HG03280 (cell line): ENCODE results near the gene CCDC92.
"Not testable (repeated sequence)": the region's sequence is repeated elsewhere in the genome, so short reads cannot be mapped to it uniquely, and the experiment has no call there.

Experiments used
- ATAC-seq: cut with Tn5 transposase; IDR thresholded peaks from one replicate; pipeline ENCODE4 v1.9.1; 2021; ENCODE audit warnings: mild to moderate bottlenecking, moderate library complexity; ENCODE audit not compliant: unreplicated experiment

The CCDC92 gene

DNA sequence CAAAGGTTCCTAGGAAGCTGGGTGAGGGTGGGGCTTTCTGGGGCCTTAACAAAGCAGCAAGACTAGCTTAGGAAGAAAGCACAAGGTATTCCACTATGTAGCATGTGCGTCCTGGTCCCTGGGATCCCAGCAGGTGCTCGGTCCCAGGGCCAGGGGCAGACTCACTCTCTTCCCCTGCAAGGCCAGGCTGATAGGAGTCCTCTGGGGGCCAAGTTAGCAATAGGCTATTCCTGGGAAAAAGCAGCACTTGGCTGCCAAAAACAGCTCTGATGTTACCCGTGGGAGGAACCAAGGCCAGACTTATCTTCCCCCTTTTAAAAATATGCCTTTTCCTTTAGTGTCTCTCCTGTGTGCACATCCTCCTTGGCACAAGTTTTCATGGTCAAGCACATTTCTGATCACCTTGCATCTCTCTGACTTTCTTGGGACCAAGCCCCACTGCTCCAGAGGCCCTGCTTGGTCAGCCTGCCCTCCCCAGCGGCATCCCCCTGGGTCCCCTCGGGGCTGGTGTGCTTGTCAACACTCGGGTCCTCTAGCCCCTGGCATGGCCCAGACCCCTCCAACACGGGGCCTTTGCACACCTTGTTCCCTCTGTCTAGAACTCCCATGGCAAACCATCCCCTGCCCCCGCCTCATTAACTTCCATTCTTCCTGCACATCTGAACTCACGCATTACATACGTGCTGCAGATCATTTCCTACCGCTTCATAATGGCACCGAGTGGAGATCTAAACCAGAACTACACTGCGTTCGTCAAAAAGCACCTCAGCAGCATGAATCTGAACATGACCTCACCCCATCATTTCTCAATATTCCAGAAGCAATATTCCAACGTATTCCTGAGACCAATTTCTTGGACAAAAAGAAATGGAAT is 21.9 kb downstream of the CCDC92 start:
- ATAC-seq = no peak

DNA sequence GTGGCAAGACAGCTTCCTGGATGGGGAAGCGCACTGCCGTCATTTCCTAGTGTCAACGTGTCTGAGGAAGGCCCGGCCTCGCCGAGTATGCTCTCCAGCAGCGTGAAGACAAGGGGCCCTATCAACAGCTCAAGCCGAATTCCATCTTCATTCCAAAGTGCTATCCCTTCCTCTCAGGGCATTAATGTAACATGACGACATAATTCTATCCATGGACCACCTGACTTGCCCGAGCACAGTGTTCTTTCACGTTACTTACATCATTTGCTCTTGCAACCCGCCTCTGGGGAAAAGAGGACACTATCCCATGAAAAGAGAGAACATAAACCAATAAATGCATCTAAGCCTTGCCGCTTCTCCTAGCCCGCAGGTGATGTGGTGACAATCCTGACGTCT is 22.9 kb downstream of the CCDC92 start:
- no peak for ATAC-seq

DNA sequence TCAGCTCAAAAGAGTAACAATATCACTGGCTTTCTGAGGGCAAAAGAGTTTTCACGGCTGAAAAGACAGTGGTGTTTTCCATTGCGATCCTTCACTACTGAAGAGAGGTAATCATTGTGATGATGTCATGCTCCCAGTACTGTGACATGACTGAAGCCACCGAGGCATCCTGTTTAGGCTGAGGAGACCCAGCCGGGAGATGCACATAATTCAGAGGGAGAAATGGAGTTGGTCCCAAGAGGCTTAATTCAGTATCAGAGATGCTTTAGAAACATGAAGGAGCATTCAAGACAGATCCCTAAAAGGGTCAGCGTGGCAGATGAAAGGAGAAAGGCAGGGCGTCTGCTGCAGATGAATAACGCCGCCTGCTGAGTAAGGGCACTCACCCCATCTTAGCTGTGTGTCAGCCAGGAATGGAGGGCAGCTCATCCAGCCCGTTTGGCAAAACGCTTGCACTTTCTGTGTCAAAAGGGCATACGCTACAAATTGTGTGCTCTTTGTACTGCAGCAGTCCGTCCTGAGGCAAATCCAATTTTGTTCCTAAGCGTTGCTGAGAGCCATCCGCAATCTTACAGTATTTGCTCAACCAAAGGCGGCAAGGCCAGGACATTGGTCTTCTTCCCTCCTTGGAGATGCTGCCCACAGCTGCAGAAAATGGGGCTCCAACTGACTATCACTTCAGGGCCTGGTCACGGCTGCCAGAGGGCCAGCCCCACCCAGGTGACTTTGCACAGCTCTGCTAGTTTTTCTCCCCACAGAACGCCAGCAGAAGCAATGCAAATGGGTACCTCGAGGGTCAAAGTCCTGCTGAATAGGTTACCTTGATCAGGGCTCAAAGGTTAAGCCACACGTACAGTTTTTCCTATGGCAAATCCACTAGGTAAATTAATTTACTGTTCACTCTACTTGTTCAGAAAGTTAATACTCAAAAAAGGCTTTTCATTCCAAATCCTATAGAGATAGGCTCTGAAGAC is 23.5 kb downstream of the CCDC92 start:
- ATAC-seq = no peak

DNA sequence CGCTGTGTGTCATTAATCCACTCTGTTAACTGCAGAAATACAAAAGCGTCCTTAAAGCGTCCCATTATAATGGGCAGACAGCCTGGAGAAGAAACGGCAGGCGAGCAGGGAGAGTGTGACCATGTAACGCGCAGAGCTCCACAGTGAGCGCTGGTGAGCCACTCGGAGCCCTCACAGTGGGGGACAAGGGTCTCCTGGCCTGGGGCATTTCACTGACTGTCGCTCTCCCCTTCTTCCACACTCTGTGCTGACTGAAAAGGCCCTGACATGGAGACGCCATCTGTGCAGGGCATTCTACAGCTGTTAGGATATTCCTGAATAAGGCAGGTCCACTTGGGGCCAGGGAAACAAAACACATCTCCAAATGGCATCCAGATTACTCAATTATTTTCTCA is 24.2 kb downstream of the CCDC92 start:
- ATAC-seq = no peak

DNA sequence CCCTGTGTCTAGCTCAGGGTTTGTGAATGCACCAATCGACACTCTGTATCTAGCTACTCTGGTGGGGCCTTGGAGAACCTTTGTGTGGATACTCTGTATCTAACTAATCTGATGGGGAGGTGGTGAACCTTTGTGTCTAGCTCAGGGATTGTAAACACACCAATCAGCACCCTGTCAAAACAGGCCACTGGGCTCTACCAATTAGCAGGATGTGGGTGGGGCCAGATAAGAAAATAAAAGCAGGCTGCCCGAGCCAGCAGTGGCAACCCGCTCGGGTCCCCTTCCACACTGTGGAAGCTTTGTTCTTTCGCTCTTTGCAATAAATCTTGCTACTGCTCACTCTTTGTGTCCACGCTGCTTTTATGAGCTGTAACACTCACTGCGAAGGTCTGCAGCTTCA is 25.1 kb downstream of the CCDC92 start:
- ATAC-seq = not testable (repeated sequence)

DNA sequence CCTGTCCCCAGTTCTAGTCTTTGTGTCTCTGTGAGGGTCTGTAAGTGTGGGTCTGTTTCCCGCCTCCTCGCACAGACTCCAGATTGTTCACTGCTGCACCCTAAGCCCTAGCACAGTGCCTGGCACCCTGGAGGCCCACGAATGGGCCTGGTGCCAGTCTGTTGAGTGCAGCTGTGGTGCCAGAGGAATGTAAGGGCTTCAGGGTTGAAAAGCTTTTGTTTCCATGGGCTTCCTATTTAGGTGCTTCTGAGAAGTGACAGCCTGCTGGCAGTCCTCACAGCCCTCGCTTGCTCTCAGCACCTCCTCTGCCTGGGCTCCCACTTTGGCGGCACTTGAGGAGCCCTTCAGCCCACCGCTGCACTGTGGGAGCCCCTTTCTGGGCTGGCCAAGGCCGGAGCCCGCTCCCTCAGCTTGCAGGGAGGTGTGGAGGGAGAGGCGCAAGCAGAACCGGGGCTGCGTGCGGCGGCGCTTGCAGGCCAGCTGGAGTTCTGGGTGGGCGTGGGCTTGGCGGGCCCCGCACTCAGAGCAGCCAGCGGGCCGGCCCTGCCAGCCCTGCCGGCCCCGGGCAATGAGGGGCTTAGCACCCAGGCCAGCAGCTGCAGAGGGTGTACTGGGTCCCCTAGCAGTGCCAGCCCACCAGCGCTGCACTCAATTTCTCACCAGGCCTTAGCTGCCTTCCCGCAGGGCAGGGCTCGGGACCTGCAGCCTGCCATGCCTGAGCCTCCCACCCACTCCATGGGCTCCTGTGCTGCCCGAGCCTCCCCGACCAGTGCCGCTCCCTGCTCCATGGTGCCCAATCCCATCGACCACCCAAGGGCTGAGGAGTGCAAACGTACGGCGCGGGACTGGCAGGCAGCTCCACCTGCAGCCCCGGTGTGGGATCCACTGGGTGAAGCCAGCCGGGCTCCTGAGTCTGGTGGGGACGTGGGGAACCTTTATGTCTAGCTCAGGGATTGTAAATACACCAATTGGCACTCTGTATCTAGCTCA is 25.8 kb downstream of the CCDC92 start:
- not testable (repeated sequence) for ATAC-seq

DNA sequence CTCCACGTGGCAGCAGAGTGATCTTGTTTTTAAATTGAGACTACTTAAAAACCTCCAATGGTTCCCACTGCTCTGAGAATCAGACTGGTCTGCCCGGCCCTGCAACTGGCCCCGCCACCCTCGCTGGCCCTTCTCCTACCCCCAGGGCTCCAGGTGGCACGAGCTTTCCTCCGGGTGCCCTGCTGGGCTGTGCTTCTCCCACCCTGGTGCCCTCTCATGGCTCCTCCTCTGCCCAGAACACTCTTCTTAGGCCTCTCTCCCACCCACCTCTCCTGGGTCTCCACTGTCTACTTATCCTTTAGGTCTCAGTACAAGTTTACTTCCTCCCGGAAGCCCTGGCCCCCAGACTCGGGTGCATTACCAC is 26.5 kb downstream of the CCDC92 start:
- no peak for ATAC-seq

DNA sequence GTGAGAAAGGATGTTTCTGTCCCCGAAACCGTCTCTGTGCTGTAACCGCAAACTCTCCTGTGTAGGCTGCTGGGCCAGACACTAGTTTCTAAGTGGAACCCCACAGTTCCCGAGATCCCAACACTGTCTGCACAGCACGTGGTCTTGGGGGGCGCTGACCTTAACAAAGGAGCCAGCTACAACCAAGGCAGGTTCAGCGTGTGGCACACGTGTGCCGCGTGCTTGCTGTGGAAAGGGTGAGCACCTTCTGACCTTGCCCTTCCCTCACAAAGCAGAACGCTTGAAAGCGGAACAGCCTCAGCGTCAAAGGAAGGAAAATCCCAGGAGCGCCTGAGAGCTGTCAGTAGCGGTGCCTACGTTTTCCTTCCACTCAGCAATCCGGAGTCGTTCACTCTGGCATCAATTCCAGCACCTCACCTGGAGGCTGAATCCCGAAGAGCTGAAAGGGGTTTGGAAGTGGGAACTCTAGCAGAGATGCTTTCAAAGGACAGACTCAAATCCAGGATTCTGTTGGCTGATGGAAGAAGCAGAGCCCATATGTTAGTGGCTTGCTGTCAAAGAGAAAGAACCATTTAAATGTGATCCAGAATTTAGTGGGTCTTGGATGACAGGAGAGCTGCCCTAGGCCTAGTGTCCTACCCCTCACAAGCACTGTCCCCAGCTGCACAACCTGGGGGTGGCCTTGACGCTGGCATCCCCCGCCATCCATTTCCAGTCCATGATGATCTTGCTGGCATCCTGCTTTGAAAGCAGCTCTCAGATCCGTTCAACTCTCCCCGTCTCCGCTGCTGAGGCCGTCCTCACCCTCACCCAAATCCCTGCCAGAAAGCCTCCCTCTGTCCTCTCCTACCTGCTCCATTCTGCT is 27.1 kb downstream of the CCDC92 start:
- no peak for ATAC-seq

DNA sequence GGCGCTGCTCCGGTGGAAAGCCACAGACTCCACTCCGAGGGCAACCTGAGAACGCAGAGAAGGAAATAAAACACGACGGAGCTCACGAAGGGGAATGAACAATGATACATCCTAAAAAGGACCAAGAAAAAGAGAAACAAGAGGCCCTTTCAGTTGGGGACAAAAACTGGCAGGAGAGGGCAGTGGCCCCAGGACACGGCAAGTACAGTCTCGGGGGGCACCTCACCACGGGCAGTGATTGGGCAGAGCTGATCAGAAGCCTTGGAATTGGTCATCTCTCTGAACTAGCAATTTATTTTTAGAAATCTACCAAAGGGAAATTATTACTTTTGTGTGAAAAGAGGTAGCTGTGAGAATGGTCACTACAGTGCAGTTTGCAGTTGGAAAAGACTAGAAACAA is 27.9 kb downstream of the CCDC92 start:
- ATAC-seq = no peak

DNA sequence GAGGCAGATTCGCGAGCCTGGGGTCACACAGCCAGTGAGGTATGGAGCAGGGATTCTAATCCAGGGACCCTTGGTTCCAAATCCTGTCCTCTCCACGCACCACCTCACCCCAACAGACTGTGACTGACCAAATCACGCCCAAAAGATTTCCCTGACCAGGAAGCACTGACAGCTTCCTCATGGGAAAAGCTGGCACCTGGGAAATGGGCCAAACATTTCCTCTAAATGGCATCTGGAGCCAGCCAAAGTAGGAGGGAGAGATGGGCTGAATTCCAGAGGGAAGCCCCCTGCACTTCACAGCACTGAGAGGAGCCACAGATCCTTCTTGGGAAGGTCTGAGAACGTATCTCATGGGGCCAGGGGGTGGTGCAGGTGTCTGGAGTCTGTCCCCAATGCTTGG is 28.8 kb downstream of the CCDC92 start:
- ATAC-seq = no peak

DNA sequence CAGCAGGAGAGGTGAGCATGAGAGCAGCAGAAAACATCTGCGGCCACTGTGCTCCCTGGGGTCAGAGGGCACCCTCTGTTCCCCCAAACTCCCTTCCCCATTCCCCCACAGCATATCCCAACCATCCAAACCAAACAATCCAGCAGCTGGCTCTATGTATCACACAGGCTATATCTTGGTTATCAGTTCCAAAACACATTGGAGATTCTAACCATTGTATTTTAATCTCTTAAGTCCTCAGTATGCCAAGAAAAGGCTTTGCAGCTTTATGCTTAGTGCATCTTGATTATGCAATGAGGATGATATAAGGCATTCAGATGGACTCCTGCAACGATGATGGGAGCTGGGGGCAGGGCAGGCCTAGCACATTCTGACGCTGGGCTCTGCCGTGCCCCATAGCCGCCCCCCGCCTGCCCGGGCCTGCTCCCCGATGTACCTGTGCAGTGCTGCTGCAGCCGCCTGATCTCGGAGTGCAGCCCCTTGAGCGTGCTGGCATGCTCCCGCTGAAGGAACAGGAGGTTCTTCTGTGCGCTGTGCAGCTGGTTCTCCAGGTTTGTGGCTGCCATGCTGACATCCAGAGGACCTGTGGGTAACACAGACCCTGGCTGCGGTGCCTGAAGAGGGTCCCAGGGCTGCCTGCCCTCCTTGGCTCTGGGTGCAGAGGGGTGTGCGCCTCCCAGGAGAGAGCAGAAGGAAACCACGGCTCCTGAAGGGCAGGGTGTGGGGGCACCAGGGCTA is 29.6 kb downstream of the CCDC92 start:
- ATAC-seq = no peak

DNA sequence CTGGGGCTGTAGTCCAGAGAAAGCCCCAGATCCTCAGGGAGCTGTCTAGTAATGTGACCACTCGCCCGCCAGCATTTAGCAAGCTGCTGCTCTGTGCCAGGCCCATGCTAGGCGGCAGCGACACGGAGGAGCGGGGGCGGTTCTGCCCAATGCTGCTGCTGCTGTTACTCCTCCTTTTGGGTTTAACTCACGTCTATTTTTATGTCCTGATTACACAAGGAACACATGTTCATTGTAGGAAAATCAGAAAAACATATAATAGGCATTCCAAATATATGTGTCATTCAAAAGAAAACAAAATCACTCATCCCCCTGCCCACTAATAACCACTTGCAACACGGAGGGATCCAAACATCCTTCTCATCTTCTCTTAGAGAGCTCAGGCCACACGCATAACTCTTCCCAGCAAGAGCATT is 30.4 kb downstream of the CCDC92 start:
- no peak for ATAC-seq

DNA sequence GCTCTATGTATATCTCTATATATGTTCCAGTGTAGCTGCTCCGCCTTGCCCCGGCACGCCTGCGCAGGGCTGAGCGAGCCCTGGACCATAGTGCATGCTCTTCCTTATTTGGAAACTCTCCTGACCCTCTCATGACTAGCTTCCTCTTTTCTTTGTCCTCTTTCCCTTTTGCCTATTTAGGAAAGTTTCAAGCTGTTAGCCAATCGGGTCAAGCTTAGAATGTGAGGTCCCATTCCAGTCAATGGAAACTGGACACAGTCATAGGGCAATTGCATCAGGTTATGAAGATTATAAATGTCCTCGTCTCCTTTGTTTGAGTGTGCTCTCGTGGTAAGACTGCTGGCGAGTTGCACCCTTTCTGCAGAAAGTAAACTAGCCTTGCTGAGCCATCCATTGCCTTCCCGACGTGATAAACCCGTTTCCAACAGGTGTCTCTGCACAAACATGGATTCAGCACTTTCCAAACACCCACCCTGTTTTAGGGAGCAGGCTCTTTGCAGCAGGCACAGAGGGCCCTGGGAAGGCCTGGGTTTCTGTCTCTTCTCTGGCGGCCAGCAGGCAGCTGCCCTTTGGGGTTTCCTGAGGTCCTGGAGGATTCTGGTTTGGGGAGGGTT is 30.9 kb downstream of the CCDC92 start:
- no peak for ATAC-seq

DNA sequence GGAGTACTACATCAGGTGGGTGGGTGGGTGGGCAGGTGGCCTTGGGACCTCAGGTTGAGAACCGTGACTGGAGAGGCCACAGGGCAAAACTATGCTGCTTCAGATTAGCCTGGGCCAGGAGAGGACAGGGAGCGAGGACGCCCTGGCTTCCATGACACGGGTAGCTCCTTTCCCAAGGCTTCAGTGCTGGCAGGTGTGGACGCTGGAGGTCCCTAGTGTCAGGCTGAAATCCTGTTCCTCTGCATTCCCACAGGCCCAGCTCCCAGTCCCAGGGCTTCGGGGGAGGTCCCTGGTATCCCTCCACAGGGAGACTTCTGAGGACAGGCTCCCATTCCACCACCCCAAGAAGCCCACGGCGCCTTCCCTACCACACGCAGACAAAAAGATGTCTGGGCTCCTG is 31.6 kb downstream of the CCDC92 start:
- ATAC-seq = no peak

DNA sequence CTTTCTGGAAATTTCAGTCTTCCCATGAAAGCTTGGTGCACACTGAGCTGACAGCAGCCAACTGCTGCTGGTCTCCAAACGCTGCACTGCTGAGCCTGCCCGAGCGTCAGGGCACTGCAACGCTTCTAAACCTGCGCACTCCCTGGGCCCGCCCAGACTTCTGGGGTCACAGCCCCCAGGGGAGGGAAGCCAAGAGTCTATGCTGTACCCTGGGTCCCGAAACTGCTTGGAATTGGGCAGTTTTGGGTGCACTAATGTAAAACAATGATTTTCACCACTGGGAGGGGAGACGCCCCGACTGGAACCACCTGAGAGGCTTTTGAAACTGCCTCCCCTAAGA is 32.0 kb downstream of the CCDC92 start:
- ATAC-seq = no peak

DNA sequence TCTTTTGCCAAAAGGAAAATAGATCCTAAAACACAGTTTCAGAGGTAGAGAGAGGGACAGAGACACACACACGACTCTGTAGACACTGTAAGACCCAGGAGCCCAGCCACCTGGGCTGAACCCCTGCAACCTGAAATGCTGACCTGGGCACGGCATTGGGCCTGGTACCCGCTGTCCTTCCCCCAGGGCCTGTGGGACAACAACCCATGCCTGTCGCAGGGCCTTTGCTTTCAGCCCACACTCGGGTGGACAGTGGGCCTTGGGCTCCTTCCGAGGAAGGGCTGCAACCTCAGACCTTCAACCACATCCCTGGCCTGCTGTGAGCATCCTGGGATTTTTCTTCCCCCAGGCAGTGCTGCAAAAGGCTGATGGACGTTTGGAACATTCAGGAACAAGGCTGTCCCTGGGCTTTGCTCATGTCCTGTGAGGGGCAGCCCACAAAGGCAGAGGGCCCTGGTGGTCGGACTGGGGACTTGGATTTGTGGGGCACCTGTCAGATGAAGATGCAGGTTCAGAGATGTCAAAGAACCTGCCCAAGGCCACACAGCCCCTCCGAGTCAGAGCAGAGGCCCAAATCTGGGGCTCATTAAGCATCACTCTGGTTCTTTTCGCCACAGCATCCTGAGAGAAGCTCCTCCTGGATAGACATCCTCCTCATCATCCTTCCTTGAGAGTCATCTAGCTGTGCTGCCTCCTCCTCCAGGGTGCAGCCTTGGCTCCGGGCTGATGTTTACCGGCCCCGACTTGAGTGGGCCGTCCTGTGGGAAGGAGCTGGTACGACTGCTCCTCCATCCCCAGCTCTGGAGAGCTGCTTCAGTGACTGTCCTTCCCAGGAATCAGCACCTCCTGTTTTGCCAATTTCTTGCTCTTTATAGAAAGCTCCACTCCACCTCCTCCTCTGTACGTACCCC is 32.7 kb downstream of the CCDC92 start:
- no peak for ATAC-seq

DNA sequence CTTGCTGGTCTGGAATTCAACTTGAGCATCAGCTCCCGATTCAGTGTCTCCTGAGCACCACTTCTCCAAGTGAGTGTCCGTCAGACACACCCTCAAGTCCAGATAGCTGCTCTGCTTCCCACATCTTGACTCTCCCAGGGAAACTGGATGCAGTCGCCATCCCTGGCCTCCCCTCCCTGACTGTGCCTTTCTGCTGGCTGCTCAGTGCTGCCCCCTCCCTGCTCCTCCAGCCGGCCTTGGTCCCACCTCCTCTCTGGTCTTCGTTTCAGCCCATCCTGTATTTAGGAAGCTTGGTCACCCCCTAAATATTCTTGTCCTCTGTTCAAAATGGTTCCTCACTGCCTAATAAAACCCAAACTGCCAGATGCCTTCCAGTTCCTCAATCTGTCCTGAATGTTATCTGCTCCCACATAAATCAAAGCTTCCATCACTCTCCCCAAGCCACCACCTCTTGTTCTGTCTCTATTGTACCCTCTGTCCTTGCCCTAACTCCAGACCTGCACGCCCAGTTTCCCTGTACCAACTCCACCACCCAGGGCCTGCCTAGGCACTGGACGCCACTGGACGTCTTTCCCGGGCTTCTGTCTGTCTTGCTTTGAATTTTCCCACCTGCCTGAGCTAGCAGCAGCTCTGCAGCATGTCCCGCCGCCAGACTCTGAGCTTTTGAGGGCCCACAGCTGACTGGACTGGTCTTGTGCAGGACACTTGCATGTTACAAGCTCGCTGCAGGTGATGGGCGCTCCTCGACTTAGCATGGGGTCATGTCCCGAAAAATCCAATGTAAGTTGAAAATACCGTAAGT is 33.8 kb downstream of the CCDC92 start:
- no peak for ATAC-seq
